SW 1271 (cell line): ENCODE measurements around the gene IL1A.

ENCODE experiments used
- DNase-seq, 2 experiments: peaks; one replicate each; lab custom pipeline; 2025; lab: John Stamatoyannopoulos, UW

IL1A gene

DNA sequence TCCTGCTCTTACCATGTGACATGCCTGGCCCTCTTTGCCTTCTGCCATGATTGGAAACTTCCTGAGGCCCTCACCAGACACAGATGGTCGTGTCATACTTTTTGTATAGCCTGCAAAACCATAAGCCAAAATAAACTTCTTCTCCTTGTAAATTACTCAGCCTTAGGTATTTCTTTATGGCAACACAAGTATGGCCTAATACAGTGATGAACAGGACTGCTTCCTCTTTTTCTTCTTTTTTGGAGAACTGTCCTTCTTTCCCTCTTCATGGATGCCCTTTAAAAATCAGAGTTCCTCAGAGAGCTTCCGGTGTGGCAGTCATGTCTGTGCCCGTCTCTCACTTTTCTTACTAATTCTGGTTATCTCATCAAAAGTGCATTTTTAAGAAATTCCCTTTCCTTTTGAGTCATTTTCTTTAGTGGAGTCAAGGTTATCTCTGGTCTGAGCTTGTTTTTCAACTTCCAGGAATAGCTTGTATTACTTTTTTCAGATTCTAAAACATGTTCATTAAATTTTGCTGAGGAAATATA lies 9.2 kb upstream of the IL1A start:
- no peak for DNase-seq

DNA sequence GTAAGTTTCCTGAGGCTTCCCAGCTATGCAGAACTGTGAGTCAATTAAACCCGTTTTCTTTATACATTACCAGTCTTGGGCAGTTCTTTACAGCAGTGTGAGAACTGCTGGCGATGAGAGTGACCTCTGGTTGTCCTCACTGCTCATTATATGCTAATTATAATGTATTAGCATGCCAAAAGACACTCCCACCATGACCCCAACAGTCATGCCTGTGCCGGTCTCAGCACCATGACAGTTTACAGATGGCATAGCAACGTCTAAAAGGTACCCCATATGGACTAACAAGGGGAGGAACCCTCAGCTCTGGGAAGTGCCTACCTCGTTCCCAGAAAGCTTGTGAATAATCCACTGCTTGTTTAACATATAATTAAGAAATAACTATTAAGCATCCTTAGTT lies 8.1 kb upstream of the IL1A start:
- DNase-seq: no peak

DNA sequence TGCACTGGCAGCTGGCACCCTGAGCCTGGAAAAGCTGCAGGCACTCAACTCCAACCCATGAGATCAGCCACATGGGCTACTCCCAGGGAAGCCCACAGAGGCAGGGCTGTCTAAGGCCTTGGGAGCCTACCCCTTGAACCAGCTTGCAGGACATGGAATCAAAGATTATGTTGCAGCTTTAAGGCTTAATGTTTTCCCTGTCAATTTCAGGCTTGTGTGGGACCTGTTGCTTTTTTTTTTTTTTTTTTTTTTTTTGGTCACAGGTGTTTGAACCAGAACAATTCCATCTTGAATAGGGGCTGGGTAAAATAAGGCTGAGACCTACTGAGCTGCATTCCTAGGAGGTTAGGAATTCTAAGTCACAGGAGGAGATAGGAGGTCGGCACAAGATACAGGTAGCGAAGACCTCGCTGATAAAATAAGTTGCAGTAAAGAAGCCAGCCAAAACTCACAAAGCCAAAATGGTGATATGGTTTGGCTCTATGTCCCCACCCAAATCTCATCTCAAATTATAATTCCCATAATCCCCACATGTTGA lies 7.5 kb upstream of the IL1A start:
- no peak for DNase-seq

DNA sequence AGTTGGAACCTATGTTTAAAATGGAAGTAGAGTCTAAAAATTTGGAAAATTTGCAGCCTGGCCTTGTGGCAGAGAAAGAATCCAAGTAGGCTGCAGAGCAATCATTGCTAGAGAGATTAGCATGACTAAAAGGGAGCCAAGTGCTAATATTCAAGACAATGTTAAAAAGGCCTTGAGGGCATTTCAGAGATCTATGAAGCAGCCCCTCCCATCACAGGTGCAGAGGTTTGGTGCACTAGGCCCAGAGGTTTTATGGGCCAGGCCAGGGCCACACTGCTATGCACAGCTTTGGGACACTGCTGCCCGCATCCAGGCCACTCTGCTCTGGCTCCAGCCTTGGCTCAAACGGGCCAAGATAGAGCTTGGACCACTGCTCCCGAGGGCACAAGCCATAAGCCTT lies 6.7 kb upstream of the IL1A start:
- no peak for DNase-seq

DNA sequence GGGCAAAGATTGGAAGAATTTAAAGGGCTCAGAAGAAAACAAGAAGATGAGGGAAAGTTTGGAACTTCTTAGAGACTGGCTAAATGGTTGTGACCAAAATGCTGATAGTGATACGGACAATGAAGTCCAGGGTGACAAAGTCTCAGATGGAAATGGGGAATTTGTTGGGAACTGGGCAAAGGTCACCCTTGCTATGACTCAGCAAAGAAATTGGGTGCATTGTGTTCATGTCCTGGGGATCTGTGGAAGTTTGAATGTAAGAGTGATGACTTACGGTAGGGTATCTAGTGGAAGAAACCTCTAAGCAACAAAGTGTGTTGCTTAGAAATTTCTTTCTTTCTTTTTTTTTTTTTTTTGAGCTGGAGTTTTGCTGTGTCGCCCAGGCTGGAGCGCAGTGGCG lies 6.0 kb upstream of the IL1A start:
- DNase-seq: no peak

DNA sequence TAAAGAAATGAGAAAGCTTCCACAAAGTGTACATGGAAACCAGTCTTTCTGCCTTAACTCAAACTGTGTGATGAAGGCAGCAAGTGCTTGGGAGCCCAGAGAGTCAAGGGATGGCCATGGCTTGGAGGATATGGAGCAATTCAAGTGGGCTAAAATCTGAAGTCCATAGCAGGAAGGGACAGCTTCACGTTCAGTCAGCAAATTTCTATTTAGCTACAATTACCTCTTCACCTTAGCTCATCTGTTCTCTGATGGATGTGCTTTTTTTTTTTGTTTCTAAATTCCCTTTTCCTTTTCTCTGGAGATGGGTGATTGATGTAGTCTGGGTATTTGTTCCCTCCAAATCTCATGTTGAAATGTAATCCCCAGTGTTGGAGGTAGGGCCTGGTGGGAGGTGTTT lies 4.9 kb upstream of the IL1A start:
- no peak for DNase-seq

DNA sequence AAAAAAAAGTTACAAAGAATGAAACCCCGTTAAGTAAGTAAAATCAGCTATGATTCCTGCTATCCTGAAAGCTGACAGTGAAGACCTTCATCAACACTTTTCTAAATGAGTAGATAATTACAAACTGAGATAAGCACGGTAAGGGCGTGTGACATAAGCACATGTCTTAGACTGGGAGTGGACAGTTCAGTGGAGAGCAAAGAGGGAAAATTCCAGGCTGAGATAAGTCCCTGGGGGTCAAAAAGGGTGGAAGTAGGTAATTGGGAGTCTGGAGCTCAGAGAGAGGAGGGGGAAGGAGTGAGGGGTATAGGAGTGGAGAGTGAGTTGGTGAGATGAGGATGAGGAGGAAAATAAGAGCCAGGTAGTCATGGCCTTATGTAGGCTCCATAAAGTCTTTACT lies 4.4 kb upstream of the IL1A start:
- DNase-seq: no peak

DNA sequence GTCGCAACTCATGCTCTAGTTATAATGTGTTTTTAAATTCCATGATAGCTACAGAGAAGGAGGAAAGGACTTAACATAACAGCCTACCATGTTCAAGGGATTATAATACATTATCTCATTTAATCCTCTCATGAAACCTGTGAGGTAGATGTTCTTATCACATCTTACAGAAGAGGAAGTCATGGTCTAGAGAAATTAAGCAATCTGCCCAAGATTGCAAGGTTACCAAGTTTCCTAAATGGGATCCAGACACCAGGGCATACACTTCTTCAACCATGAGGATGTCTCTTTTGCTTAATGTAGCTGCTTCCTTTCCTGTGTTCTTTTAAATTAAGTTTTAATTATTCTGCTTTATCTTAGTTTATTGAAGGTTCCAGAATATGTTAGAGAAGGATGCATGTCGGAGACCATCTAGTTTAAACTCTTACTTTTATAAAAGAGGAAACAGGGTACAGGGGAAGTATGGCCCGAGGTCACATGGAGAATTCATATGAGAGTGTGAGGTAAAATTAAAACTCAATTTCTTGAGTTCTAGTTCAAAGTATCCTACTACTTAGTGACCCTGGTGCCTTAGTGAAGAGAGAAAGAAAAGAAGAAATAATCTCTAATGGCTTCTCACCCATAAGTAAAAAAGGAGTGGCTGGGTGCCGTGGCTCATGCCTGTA lies 3.6 kb upstream of the IL1A start:
- DNase-seq: no peak

DNA sequence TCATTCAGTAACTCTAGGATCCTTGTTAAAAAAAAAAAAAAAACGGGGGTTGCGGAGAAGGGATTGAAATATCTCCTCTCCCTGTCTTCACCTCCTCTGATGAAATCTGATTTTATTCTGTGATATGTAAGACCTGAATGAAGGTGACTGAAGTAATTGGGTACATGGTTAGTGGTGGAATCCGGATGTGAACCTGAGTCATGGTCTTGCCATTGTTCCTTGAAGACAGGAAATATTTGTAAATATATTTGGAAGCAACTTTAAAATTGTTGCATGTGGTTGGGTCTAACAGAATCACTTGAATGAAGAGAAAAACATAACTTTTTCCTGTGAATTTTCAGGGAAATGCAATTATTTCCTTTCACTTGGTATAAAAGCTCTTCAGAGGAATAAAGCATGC lies 3.0 kb upstream of the IL1A start:
- DNase-seq: no peak

DNA sequence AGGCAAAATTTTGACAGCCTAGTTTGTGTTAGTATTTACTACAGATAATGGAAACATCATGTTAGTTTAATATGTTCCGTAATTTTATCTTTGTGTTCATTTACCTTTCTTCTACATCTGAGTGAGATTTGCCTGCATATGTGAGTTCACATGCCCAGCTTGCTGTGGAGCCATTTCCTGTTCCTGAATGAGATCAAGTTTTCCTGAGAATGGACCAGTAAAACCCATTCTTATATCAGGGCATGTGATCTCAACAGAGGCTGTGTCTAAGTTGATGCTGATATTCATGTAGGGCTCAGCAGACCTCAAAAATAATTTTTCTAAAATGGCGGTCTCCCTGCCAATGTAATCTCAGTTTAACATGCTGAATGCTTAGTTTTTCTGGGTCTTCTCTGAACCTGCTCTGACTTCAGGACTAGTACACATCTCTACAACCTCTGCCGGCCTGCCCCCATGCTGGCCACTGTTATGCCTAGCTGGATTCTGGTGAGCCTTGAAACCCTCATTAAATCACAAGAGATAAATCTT lies 1.0 kb downstream of the IL1A start:
- DNase-seq: no peak

DNA sequence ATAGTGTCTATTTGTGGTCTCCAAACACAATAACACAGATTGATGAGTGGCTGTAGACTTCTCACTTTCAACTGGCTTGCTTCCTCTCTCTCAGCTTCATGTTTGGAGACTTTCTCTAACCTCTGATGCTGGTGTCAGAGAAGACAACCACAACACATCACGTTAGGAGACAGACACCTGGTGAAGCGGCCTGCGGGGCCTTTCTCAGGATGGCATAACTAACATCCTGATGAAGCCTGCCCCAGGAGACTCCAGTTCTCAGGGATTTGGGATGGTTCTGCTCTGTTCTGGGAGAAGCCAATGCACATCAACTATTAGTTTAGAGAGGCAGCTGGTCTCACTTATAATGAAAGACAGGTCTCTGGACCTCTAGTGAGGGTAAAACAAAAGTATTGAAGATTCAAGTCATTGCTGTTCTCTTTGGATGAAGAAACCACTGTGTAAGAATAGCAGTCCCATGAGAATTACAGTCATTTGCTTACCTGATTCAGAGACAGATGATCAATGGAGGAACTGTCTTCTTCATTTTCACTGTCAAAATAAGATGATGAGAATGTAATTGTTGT lies 2.0 kb downstream of the IL1A start:
- DNase-seq: no peak

DNA sequence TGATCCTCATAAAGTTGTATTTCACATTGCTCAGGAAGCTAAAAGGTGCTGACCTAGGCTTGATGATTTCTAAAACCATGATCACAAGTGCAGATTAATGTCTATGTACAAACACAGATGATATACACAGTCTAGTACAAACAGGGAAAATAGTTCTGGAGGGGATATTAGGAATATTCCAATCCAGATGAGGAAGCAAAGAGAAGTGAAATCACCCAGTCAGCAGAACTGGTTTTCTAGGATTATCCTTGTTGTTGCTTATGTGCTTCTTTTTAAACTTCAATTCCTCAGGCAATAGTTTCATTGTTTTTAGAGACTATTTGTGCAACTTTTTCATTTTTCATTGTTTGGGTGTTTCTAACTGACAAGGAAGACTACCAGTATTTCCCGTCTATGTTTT lies 4.7 kb downstream of the IL1A start:
- DNase-seq: no peak

DNA sequence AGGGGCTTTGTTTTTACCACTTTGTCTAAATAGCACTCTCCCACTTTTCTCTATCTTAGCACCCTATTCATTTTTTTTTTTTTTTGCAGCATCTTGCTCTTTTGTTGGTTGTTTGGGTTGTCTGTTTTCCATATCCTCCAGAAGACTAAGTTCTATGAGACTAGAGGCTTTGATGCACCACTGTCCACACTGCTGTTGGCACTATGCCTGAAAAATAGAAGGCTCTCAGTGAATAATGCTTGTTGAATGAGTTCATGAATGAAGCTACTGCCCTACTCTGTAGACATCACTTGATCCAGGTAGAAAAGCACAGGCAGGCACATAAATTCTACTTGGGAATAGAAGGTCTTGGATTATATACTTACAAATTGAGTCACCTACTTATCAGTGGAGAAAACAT lies 7.3 kb downstream of the IL1A start:
- no peak for DNase-seq

DNA sequence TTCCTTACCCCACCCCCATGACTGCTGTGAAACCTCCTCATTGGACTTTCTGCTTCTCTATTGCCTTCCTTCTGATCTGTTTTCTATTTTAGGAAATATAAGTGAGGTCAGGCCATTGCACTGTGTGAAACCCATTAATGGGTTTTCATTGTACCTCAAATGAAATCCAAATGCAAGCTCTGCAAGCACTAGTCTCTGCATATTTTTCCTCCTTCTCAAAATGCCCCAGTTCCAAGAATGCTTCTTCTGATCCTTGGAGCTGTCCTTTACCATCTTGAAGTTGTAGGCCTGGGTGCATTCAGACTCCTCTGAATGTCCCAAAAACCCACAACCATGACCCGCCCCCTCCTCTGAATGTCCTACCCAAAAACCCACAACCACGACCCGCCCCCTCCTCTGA lies 8.2 kb downstream of the IL1A start:
- DNase-seq: no peak

DNA sequence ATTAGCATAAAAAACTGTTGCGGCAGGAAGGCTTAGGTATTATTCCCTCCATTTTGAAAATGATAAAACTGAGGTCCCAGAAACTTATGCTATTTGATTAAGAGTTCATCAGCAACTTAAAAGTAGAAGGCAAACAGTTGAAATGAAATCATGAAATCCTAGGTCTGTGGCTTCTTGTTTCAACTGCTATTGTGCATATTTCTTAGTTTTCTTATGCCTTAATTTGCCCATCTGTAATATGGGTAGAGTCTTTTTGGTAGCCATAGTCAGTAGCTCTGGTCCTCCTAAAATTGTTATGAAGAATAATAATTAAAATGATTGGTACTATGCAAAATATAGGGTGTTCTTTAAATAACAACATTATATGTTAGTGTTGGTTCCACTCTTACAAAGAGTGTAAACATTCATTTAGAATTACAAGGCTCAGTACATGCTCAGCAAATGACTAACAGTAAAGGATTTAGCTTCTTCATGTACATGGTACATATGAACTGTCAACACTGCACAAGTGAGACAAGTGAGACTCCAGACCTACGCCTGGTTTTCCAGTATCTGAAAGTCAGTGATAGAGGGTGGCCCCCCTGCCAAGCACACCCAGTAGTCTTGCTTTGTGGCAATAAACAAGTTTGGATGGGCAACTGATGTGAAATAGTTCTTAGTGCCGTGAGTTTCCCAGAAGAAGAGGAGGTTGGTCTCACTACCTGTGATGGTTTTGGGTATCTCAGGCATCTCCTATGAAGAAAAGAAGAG lies 9.6 kb downstream of the IL1A start:
- DNase-seq: no peak

DNA sequence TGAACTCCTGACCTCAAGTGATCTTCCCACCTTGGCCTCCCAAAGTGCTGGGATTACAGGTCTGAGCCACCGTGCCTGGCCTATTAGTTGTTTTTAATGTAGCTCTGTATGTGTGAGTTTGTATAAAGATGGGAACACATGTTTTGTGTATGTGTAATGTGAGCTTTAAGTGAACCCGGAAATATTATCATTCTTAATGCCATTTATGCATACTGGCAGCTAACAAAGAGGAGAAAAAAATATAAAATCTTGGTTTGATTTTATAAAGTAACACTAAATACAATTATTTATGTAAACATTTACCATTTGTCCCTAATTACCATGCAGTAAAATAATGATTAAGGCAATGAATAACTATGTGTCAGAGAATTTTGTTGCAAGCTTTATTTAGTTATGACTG lies 10.7 kb downstream of the IL1A start:
- no peak for DNase-seq

DNA sequence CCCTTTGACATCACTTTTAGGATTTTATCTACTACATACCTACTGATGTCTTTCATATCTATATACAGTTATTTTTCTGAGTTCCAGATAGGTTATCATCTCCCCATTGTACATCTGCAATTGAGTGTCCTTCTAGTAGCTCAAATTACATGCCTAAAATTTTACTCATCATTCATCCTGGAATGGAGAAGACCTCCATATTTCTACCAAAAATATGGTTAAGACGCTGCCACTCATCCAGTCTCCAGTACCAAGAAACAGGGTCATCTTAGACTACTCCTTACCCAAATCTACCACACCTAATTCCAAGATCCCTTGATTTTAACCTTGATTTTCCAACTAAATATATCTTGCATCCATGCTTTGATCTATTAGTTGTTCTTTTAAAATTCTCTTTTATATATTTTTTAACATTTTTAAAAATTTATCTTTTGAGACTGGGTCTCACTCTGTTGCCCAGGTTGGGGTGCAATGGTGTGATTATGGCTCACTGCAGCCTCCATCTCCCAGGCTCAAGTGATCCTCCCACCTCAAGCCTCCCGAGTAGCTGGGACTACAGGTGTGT lies 11.3 kb downstream of the IL1A start:
- DNase-seq: no peak

DNA sequence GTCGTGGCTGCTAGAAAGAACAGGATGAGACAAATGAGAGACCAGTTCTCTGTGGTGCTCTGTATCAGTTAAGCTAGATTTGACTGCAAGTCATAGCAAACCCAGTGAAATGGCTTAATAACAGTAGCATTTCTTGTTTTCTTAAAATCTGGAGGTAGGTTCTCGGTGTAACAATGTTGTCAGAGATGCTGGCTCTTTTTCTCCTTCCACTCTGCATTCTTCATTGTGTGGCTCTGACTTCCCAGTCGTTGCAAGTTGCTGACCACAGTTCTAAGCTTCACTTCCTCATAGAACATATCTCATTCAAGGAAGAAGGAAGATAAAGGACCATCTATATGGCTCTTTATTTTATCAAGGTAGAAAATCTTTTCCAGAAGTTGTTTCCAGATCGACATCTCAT lies 12.0 kb downstream of the IL1A start:
- no peak for DNase-seq

DNA sequence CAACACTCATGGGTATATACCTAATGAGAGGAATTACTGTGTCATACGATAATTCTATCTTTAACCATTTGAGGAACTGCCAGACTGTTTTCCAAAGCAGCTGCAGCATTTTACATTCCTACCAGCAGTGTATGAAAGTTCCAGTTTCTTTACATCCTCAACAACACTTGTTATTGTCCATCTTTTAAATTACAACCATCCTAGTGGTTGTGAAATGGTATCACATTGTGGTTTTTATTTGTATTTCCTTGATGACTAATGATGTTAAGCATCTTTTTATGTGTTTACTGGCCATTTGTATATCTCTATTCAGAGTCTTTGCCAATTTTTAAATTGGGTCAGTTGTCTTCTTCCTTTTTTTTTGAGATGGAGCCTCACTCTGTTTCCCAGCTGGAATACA lies 15.9 kb downstream of the IL1A start:
- DNase-seq: peak; percentile 17 to 71

DNA sequence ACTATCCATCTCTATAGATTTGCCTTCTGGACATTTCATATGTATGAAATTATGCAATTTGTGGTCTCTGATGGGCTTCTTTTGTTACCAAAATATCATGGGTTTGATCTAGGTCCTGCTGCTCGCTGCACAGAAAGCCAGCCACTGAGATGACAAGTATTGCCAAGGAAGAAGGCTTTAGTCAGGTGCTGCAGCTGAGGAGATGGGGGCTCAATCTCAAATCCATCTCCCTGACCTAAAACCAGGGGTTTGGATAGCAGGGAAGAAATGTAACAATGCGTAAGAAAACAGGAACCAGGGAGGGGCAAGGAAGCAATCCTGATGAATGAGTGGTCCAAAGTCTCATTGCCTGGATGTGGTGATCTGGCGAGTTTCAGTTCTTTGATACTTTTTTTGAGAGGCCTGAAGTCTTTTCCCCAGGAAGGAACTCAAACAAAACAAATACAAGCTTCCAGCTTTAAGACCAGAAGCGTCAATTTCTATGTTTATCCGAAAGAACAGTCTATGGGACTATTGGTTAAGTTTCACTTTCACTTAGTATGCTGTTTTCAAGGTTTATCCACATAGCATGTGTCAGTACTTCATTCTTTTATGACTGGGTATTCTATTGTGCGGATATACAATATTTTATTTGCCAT lies 16.5 kb downstream of the IL1A start:
- DNase-seq: no peak

DNA sequence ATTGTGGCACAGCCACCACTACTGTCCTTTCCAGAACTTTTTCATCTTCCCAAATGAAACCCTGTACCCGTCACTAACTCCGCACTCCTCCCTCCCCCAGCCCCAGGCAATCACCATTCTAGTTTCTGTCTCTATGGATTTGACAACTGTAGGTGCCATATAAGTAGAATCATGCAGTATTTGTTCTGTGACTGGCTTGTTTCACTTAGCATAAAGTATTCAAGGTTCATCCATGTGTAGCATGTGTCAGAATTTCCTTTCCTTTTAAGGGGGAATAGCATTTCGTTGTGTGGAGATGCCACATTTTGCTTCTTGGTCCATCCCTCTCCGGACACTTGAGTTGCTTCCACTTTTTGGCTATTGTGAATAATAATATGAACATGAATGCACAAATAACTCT lies 19.0 kb downstream of the IL1A start:
- peak in 1 of 2 experiments; percentile 50 for DNase-seq
